GM23248 (cell line): Measurements from ENCODE around the gene NFIC. TPM values are rescaled to one million over a fixed set of nuclear protein-coding genes. Genes with fewer than 3 reads are reported as not detected.

ENCODE experiments used
- DNase-seq: peaks from one replicate; pipeline ENCODE4 v3.0.0-alpha.2; 2015
- H2AFZ ChIP-seq: fragments of 200-600 bp; sonication (generic); 2 replicates; pipeline ENCODE4 v1.6.1; 2016; ENCODE audit warnings: antibody characterized with exemption
- H3F3A ChIP-seq: fragments of 200-600 bp; sonication (generic); 2 replicates; pipeline ENCODE4 v1.6.1; 2016; ENCODE audit warnings: mild to moderate bottlenecking, antibody characterized with exemption, mixed run types; ENCODE audit not compliant: insufficient read depth
- H3K27ac ChIP-seq: fragments of 200-600 bp; sonication (generic); 2 replicates; pipeline ENCODE4 v1.5.1; 2016; ENCODE audit warnings: mild to moderate bottlenecking
- H3K27me3 ChIP-seq: fragments of 200-600 bp; sonication (generic); replicated peaks from 2 replicates; pipeline ENCODE4 v1.6.1; 2016; ENCODE audit warnings: mild to moderate bottlenecking; ENCODE audit not compliant: insufficient read depth
- H3K36me3 ChIP-seq: fragments of 200-600 bp; sonication (generic); 2 replicates; pipeline ENCODE4 v1.6.1; 2016; ENCODE audit warnings: low read depth, mild to moderate bottlenecking
- H3K4me1 ChIP-seq: fragments of 200-600 bp; sonication (generic); 2 replicates; pipeline ENCODE4 v1.6.1; 2016; ENCODE audit warnings: mild to moderate bottlenecking; ENCODE audit not compliant: insufficient read depth
- H3K4me2 ChIP-seq: fragments of 200-600 bp; sonication (generic); one replicate; pipeline ENCODE4 v1.6.1; 2016; ENCODE audit warnings: mild to moderate bottlenecking; ENCODE audit not compliant: unreplicated experiment
- H3K4me3 ChIP-seq: fragments of 200-600 bp; sonication (generic); 2 replicates; pipeline ENCODE4 v1.5.1; 2016; ENCODE audit warnings: mild to moderate bottlenecking
- H3K79me2 ChIP-seq: fragments of 200-600 bp; sonication (generic); 2 replicates; pipeline ENCODE4 v1.6.1; 2016; ENCODE audit warnings: mild to moderate bottlenecking; ENCODE audit not compliant: insufficient read depth
- H3K9ac ChIP-seq: fragments of 200-600 bp; sonication (generic); 2 replicates; pipeline ENCODE4 v1.6.1; 2016; ENCODE audit warnings: mild to moderate bottlenecking
- H3K9me2 ChIP-seq: fragments of 200-600 bp; sonication (generic); 2 replicates; pipeline ENCODE4 v1.6.1; 2016; ENCODE audit warnings: mixed run types, mild to moderate bottlenecking, moderate library complexity; ENCODE audit not compliant: insufficient read depth
- H3K9me3 ChIP-seq: fragments of 200-600 bp; sonication (generic); one replicate; pipeline ENCODE4 v1.6.1; 2017; ENCODE audit warnings: low read depth
- H4K20me1 ChIP-seq: fragments of 200-600 bp; sonication (generic); 2 replicates; pipeline ENCODE4 v1.6.0; 2016; ENCODE audit not compliant: insufficient read depth
- EZH2 ChIP-seq: fragments of 200-600 bp; sonication (generic); IDR thresholded peaks from 2 replicates; pipeline ENCODE4 v1.6.1; 2018; ENCODE audit warnings: antibody characterized with exemption, mild to moderate bottlenecking; ENCODE audit not compliant: insufficient read depth, poor library complexity, severe bottlenecking
- EZH2phosphoT487 ChIP-seq: fragments of 200-600 bp; sonication (generic); IDR thresholded peaks from 2 replicates; pipeline ENCODE4 v1.6.1; 2018; ENCODE audit warnings: antibody characterized with exemption, moderate library complexity, mild to moderate bottlenecking, low read depth; ENCODE audit not compliant: insufficient read depth
- WGBS, 2 experiments: methylation state at CpG; one replicate each; pipeline ENCODE4 v1.1.6; 2015 to 2017; ENCODE audit warnings: low lambda C conversion rate in 2 of 2, low coverage in 1 of 2; ENCODE audit errors: missing lambda C conversion rate in 2 of 2; 5-methylcytosine and 5-hydroxymethylcytosine counted together
- in situ Hi-C: fragments of 300-500 bp; cut with MboI; formaldehyde crosslinking; loops from 2 replicates; pipeline ENCODE4 v1.15.0; 2020
- polyA plus RNA-seq: library from polyadenylated mRNA; unstranded; fragments of >200 nt; fragmentation: Nextera tagmentation; extraction: Ambion mirVana; gene quantifications from 2 replicates; pipeline ENCODE4 v1.2.1, GENCODE V29; 2016
- total RNA-seq: library from RNA; depleted of rRNA; stranded (reverse); fragments of >200 nt; shearing (Covaris generic); gene quantifications from 2 replicates; pipeline ENCODE4 v1.2.3, GENCODE V29; 2014

Gene NFIC
- total and polyA plus RNA-seq, 2 experiments from 2014 or later: 50.4 to 108 TPM

DNA sequence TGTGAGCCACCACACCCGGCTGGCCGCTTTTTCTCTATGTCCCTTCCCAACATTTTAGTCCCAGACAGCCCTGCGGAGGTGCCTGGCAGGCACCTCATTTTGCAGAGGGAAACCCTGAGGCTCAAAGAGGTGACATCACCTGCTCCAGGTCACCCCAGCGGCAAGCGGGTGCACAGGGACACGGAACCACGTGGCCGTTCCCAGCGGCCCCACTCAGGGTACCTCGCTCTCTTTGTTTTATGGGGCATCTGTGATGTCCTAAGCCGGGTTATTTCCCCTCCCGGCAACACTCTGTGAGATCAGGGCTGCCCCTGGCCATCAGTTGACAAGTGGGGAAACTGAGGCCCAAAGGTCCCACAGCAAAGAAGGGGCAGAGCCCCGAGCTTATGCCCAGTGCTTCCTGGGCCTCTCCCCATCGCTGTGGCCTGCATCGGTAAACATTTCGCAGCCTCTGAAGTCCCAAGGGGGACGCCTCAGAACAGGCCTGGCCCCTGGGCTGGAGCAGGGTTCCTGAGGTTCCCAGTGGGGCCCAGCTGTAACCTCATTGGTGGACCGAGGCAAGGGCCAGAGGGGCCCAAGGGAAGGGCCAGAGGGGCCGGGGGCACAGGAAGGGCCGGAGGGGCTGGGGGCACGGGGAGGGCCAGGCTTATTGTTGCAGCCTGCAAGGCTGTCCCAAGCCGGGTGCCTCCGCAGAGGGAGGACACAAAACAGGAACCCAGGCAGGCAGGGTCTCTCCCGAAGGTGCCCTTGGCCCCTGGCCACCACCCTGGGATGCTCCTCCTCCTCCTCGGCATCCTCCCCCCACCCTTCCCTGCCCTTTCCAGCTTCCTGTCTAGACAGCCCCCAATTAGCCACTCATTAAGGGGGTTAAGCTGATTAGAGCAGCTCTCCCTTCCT is 75.0 kb downstream of the NFIC start:
- Histone ChIP-seq H3K79me2 (peaks cover 88% of the 10 kb centered on the region), H4K20me1 (no peaks in the 10 kb centered on the region), H3F3A (0 out of 2 replicates have a peak, but pooled peaks cover 4% of the 10 kb centered on the region), H3K4me2 (no peak overlapping the region), H3K36me3 (peaks cover 19% of the 10 kb centered on the region), H3K9me3 (no peaks in the 10 kb centered on the region), H3K4me3 (no peak overlapping the region), H3K4me1 (no peaks in the 10 kb centered on the region), H3K27ac (no peak overlapping the region), H2AFZ (no peak overlapping the region), H3K27me3 (no peaks in the 10 kb centered on the region), H3K9me2 (no peaks in the 10 kb centered on the region), H3K9ac (no peak overlapping the region)
- in situ Hi-C loops: no loop called here
- 82 to 86% methylated on average over 19 to 25 of the region's 25 CpGs for WGBS, 2 experiments
- no peak for TF ChIP-seq EZH2
- no peak for TF ChIP-seq EZH2phosphoT487
- DNase-seq: no peak

DNA sequence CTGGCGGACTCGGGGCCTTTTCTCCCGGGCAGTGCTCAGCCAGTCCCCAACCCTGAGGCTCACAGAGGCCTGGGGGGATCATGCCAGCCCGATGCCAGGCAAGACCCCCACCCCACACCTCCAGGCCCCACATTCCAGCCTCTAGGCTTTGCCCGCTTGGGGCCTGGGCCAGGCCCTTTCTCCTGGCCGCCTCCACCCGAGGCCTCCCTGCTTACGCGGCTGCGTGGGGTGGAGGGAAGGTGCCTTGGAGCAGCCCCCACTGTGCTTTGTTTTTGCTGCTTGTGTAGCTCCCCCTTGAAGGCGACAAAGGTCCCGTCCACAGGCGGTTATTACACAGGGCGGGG is 75.6 kb downstream of the NFIC start:
- Histone ChIP-seq H3K4me1 (no peaks in the 10 kb centered on the region), H3K4me2 (no peak overlapping the region), H3K27ac (no peak overlapping the region), H3K9me3 (no peaks in the 10 kb centered on the region), H3K79me2 (peaks cover 88% of the 10 kb centered on the region), H3K27me3 (no peaks in the 10 kb centered on the region), H3K4me3 (no peak overlapping the region), H3K9me2 (no peaks in the 10 kb centered on the region), H4K20me1 (no peaks in the 10 kb centered on the region), H2AFZ (no peak overlapping the region), H3K36me3 (peaks cover 21% of the 10 kb centered on the region), H3F3A (0 out of 2 replicates have a peak, but pooled peaks cover under 1% of the 10 kb centered on the region), H3K9ac (no peak overlapping the region)
- TF ChIP-seq EZH2phosphoT487 (no peak), EZH2 (no peak)
- in situ Hi-C loops: no loop called here
- DNase-seq: no peak
- WGBS, 2 experiments: 77 to 79% methylated on average over 11 to 14 of the region's 14 CpGs

DNA sequence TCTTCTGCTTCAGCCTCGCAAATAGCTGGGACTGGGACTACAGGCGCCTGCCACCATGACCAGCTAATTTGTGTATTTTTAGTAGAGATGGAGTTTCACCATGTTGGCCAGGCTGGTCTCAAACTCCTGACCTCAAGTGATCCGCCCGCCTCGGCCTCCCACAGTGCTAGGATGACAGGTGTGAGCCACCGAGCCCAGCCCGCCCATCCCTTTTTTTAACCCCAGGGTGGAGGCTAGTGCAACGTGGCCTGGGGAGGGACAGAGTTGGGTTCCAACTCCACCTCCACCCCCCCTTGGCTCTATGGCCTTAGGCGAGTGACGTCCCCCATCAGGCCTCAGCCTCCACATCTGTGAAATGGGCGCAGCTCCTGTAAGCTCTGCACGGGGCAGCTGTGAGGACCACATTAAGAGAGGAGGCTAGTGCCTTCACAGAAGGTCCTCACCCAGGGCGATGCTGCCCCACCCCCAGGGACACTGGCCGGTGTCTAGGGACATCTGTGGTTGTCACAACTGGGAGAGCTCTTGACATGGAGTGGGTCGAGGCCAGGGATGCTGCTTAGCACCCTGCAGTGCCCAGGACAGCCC is 76.2 kb downstream of the NFIC start:
- no peak overlapping the region for H3K4me3 ChIP-seq
- no peak for DNase-seq
- H3F3A ChIP-seq: no peaks in the 10 kb centered on the region
- in situ Hi-C loops: no loop called here
- H3K36me3 ChIP-seq: peaks cover 21% of the 10 kb centered on the region
- H4K20me1 ChIP-seq: no peaks in the 10 kb centered on the region
- H3K9me2 ChIP-seq: no peaks in the 10 kb centered on the region
- no peaks in the 10 kb centered on the region for H3K9me3 ChIP-seq
- H2AFZ ChIP-seq: no peak overlapping the region
- no peak overlapping the region for H3K9ac ChIP-seq
- TF ChIP-seq EZH2: no peak
- TF ChIP-seq EZH2phosphoT487: no peak
- no peaks in the 10 kb centered on the region for H3K4me1 ChIP-seq
- WGBS, 2 experiments: 86 to 92% methylated on average over 13 to 15 of the region's 15 CpGs
- no peak overlapping the region for H3K27ac ChIP-seq
- H3K4me2 ChIP-seq: no peak overlapping the region
- H3K27me3 ChIP-seq: no peaks in the 10 kb centered on the region
- peaks cover 92% of the 10 kb centered on the region for H3K79me2 ChIP-seq

DNA sequence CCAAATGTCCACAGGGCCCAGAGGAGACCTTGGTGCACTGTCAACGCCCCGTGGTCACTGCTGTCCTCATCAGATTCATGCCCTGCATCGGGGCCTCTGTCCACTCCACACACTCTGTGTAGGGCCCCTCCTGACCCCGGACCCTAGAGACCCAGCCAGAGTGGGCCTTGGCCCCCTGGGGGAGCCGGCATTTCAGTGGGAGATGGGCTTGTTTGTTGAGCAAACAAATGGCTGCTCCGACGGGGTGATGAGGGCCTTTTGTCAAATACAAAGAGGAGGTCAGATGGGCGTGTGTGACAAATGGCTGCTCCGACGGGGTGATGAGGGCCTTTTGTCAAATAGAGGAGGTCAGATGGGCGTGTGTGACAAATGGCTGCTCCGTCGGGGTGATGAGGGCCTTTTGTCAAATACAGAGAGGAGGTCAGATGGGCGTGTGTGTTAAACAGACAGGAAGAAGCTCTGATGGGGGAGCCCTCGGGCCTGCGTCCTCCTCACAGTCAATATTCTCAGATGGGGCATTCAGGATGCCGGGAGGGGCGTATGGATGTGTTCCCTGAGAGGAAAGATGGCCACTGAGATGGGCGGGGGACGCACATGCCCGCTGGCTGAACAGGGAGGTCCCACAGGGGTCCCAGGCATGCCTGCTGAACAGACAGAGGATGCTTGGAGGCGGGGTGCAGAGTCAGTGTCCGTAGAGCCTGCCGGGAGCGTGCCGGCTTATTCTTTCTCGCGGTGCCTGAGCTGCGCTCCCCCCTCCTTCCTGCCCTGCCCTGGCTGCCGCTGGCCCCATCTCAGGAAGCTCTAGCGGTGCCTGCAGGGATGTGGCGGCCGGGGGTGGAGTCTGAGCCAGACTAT is 77.7 kb downstream of the NFIC start:
- H3K4me2 ChIP-seq: no peak overlapping the region
- no peaks in the 10 kb centered on the region for H3K9me3 ChIP-seq
- no peaks in the 10 kb centered on the region for H3F3A ChIP-seq
- in situ Hi-C loops: no loop called here
- no peaks in the 10 kb centered on the region for H3K27me3 ChIP-seq
- H2AFZ ChIP-seq: no peak overlapping the region
- H3K4me3 ChIP-seq: no peak overlapping the region
- no peaks in the 10 kb centered on the region for H4K20me1 ChIP-seq
- DNase-seq: peak; percentile 33
- no peak overlapping the region for H3K9ac ChIP-seq
- H3K9me2 ChIP-seq: no peaks in the 10 kb centered on the region
- H3K4me1 ChIP-seq: no peaks in the 10 kb centered on the region
- no peak overlapping the region for H3K27ac ChIP-seq
- no peak for TF ChIP-seq EZH2phosphoT487
- no peak for TF ChIP-seq EZH2
- peaks cover 95% of the 10 kb centered on the region for H3K79me2 ChIP-seq
- WGBS, 2 experiments: 49 to 52% methylated on average over 31 to 33 of the region's 33 CpGs
- peaks cover 20% of the 10 kb centered on the region; the same call in 1 of the 2 replicates for H3K36me3 ChIP-seq
